A549 (cell line): ENCODE measurements around the gene IPO11. TPM values are rescaled to one million over a fixed set of nuclear protein-coding genes. Genes with fewer than 3 reads are reported as not detected.

ENCODE experiments used
- ATAC-seq, 2 experiments: fragments of 200-7000 bp in 1 of 2; fragments of >200 bp in 1 of 2; cut with Nextera tagmentation in 1 of 2; cut with Tn5 transposase in 1 of 2; 3 replicates each; pipeline versions ENCODE4 v1.8.0 to v1.9.1; 2018 to 2020; ENCODE audit warnings: mild to moderate bottlenecking in 1 of 2, moderate library complexity in 1 of 2
- CTCF ChIA-PET: fragments of 300-600 bp; sonication (Branson Sonifier 250); formaldehyde crosslinking; extraction: SDS; loops from one replicate; lab custom pipeline; 2021; ENCODE audit warnings: antibody characterized with exemption, inconsistent platforms; lab: Yijun Ruan, JAX
- POLR2A ChIA-PET: fragments of 350-600 bp; formaldehyde crosslinking; extraction: SDS; loops from one replicate; lab custom pipeline; 2021; ENCODE audit warnings: antibody characterized with exemption, inconsistent platforms; lab: Yijun Ruan, JAX
- DNase-seq, 2 experiments: peaks; one replicate each; pipeline versions ENCODE4 v3.0.0 to v3.0.0-alpha.2; 2011 to 2016; ENCODE audit warnings: low read depth in 1 of 2, low spot score in 1 of 2
- FAIRE-seq: peaks from 2 replicates; lab custom pipeline; 2011; peaks lifted over from hg19 to GRCh38; lab: Jason Lieb, UNC
- H3K27ac ChIP-seq, 2 experiments: fragments of >200 bp; sonication (Bioruptor Twin); formaldehyde crosslinking; 3 replicates each; pipeline ENCODE4 v1.5.1; 2016 to 2017
- H3K4me1 ChIP-seq: fragments of >200 bp; sonication (Bioruptor Twin); formaldehyde crosslinking; 3 replicates; pipeline ENCODE4 v1.6.1; 2016
- H3K4me2 ChIP-seq: fragments of >200 bp; sonication (Bioruptor Twin); formaldehyde crosslinking; 3 replicates; pipeline ENCODE4 v1.6.1; 2016
- H3K4me3 ChIP-seq: fragments of >200 bp; sonication (Bioruptor Twin); formaldehyde crosslinking; 3 replicates; pipeline ENCODE4 v1.5.1; 2016
- H3K9me3 ChIP-seq: fragments of >200 bp; sonication (Bioruptor Twin); formaldehyde crosslinking; 3 replicates; pipeline ENCODE4 v1.6.1; 2016
- BHLHE40 ChIP-seq: IDR thresholded peaks from 2 replicates; pipeline ENCODE4 v1.6.1; 2012; ENCODE audit warnings: low read depth, low read length, inconsistent platforms
- CBX2 ChIP-seq: fragments of 200-600 bp; sonication (generic); IDR thresholded peaks from 2 replicates; pipeline ENCODE4 v1.6.1; 2016; ENCODE audit warnings: low read depth, mild to moderate bottlenecking, borderline replicate concordance
- EP300 ChIP-seq, 2 experiments: fragments of >200 bp; sonication (Bioruptor Twin); formaldehyde crosslinking; IDR thresholded peaks; 2 replicates in 1 of 2; 3 replicates in 1 of 2; pipeline ENCODE4 v1.6.1; 2016 to 2017
- FOSB ChIP-seq: fragments of 250-450 bp; sonication (Bioruptor Pico); IDR thresholded peaks from 2 replicates; pipeline ENCODE4 v1.5.0; 2020; ENCODE audit warnings: mild to moderate bottlenecking, moderate library complexity
- FOSL2 ChIP-seq, 2 experiments: fragments of 450-650 bp in 1 of 2; fragments of >200 bp in 1 of 2; sonication (Bioruptor Twin) in 1 of 2; formaldehyde crosslinking; IDR thresholded peaks; 2 replicates each; pipeline versions ENCODE4 v1.5.0 to v1.6.1; 2016 to 2020; ENCODE audit warnings: mild to moderate bottlenecking in 1 of 2, moderate library complexity in 1 of 2
- GATA3 ChIP-seq: IDR thresholded peaks from 2 replicates; pipeline ENCODE4 v1.6.1; 2012; ENCODE audit warnings: borderline replicate concordance
- HEYL ChIP-seq: fragments of 250-450 bp; sonication (Bioruptor Pico); IDR thresholded peaks from 2 replicates; pipeline ENCODE4 v1.8.0; 2021; ENCODE audit warnings: mild to moderate bottlenecking, moderate library complexity
- HOXA7 ChIP-seq: fragments of 250-450 bp; sonication (Bioruptor Pico); IDR thresholded peaks from 2 replicates; pipeline ENCODE4 v1.5.0; 2020; ENCODE audit warnings: mild to moderate bottlenecking, moderate library complexity
- KDM1A ChIP-seq: fragments of 200-600 bp; sonication (generic); IDR thresholded peaks from 2 replicates; pipeline ENCODE4 v1.6.1; 2016; ENCODE audit warnings: low read depth, mild to moderate bottlenecking
- NFE2L2 ChIP-seq: fragments of 150-350 bp; conservative IDR thresholded peaks from 2 replicates; pipeline ENCODE4 v1.6.1; 2014; ENCODE audit warnings: low read length
- NR3C1 ChIP-seq: fragments of >200 bp; sonication (Bioruptor Twin); formaldehyde crosslinking; IDR thresholded peaks from 3 replicates; pipeline ENCODE4 v1.6.1; 2017
- POLR2A ChIP-seq: IDR thresholded peaks from 2 replicates; pipeline ENCODE4 v1.6.1; 2012; ENCODE audit warnings: mild to moderate bottlenecking, low read length
- RAD21 ChIP-seq, 2 experiments: fragments of >200 bp in 1 of 2; sonication (Bioruptor Twin) in 1 of 2; formaldehyde crosslinking in 1 of 2; IDR thresholded peaks in 1 of 2; conservative IDR thresholded peaks in 1 of 2; 2 replicates in 1 of 2; 3 replicates in 1 of 2; pipeline ENCODE4 v1.6.1; 2012 to 2018; ENCODE audit warnings: inconsistent platforms in 1 of 2
- RCOR1 ChIP-seq: fragments of 150-350 bp; IDR thresholded peaks from 2 replicates; pipeline ENCODE4 v1.6.1; 2014; ENCODE audit warnings: antibody characterized with exemption, low read length, low read depth
- RFX5 ChIP-seq: fragments of 450-650 bp; IDR thresholded peaks from 2 replicates; pipeline ENCODE4 v1.7.1; 2014; ENCODE audit warnings: antibody characterized with exemption, mild to moderate bottlenecking, moderate library complexity
- SMC3 ChIP-seq: fragments of >200 bp; sonication (Bioruptor Twin); formaldehyde crosslinking; IDR thresholded peaks from 3 replicates; pipeline ENCODE4 v1.6.1; 2018; ENCODE audit warnings: inconsistent platforms
- ZC3H11A ChIP-seq: fragments of 450-650 bp; IDR thresholded peaks from 2 replicates; pipeline ENCODE4 v1.6.1; 2014; ENCODE audit warnings: antibody characterized with exemption, mild to moderate bottlenecking
- ZNF302 ChIP-seq: fragments of 250-450 bp; sonication (Bioruptor Pico); IDR thresholded peaks from 2 replicates; pipeline ENCODE4 v1.9.0; 2021; ENCODE audit warnings: inconsistent platforms, mild to moderate bottlenecking, moderate library complexity
- ZSCAN20 ChIP-seq: fragments of 250-450 bp; sonication (Bioruptor Pico); IDR thresholded peaks from 2 replicates; pipeline ENCODE4 v1.8.0; 2022; ENCODE audit warnings: mild to moderate bottlenecking, moderate library complexity
- WGBS: methylation state at CpG from one replicate; pipeline ENCODE4 v1.1.6; 2017; ENCODE audit errors: missing lambda C conversion rate; 5-methylcytosine and 5-hydroxymethylcytosine counted together
- polyA plus RNA-seq, 4 experiments: library from polyadenylated mRNA; depleted of rRNA in 3 of 4; stranded (reverse); fragments of >200 nt; fragmentation: RNase III in 1 of 4; extraction: RNeasy Plus Mini Kit Qiagen cat#74134 plus additional on column Dnase treatment in 1 of 4; gene quantifications; 2 replicates in 3 of 4; 3 replicates in 1 of 4; pipeline ENCODE4 v1.2.3, GENCODE V29; 2011 to 2017
- TF ChIP-seq, protein P1 (sequence below): fragments of 200-600 bp; sonication (generic); IDR thresholded peaks from 2 replicates; pipeline ENCODE4 v1.6.1; 2016; ENCODE audit warnings: antibody characterized with exemption, mild to moderate bottlenecking, moderate library complexity
- TF ChIP-seq, protein P2 (sequence below): fragments of >200 bp; sonication (Bioruptor Twin); formaldehyde crosslinking; IDR thresholded peaks from 3 replicates; pipeline ENCODE4 v1.5.1; 2016

IPO11 gene
- polyA plus RNA-seq, 2 of the 4 experiments (the other 2 are of a cell fraction) = 20.7 to 33.0 TPM

GRCh38 chr5:62579761-62580160 lies 167.2 kb downstream of the IPO11 start:
- no peak overlapping the region for H3K4me3 ChIP-seq
- ChIA-PET POLR2A (no interaction called here), CTCF (no interaction called here)
- no peak for FAIRE-seq
- WGBS = 91% methylated on average over 5 of the region's 5 CpGs
- H3K4me1 ChIP-seq = no peaks in the 10 kb centered on the region
- no peak for ATAC-seq
- TF ChIP-seq EP300 (IDR thresholded peaks at IDR 0.05) (no peak), CBX2 (no peak), ZC3H11A (no peak), GATA3 (no peak), RFX5 (no peak), SMC3 (no peak), RCOR1 (no peak), FOSB (CRISPR knock-in tag) (no peak), ZSCAN20 (CRISPR knock-in tag) (no peak), ZNF302 (CRISPR knock-in tag) (no peak), HEYL (CRISPR knock-in tag) (no peak), BHLHE40 (no peak), HOXA7 (CRISPR knock-in tag) (no peak), NR3C1 (no peak), POLR2A (no peak), FOSL2 (IDR thresholded peaks at IDR 0.05) (no peak), FOSL2 (CRISPR knock-in tag; IDR thresholded peaks at IDR 0.05) (no peak)
- TF ChIP-seq, protein P1, sequence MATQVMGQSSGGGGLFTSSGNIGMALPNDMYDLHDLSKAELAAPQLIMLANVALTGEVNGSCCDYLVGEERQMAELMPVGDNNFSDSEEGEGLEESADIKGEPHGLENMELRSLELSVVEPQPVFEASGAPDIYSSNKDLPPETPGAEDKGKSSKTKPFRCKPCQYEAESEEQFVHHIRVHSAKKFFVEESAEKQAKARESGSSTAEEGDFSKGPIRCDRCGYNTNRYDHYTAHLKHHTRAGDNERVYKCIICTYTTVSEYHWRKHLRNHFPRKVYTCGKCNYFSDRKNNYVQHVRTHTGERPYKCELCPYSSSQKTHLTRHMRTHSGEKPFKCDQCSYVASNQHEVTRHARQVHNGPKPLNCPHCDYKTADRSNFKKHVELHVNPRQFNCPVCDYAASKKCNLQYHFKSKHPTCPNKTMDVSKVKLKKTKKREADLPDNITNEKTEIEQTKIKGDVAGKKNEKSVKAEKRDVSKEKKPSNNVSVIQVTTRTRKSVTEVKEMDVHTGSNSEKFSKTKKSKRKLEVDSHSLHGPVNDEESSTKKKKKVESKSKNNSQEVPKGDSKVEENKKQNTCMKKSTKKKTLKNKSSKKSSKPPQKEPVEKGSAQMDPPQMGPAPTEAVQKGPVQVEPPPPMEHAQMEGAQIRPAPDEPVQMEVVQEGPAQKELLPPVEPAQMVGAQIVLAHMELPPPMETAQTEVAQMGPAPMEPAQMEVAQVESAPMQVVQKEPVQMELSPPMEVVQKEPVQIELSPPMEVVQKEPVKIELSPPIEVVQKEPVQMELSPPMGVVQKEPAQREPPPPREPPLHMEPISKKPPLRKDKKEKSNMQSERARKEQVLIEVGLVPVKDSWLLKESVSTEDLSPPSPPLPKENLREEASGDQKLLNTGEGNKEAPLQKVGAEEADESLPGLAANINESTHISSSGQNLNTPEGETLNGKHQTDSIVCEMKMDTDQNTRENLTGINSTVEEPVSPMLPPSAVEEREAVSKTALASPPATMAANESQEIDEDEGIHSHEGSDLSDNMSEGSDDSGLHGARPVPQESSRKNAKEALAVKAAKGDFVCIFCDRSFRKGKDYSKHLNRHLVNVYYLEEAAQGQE = no peak
- TF ChIP-seq, protein P2, sequence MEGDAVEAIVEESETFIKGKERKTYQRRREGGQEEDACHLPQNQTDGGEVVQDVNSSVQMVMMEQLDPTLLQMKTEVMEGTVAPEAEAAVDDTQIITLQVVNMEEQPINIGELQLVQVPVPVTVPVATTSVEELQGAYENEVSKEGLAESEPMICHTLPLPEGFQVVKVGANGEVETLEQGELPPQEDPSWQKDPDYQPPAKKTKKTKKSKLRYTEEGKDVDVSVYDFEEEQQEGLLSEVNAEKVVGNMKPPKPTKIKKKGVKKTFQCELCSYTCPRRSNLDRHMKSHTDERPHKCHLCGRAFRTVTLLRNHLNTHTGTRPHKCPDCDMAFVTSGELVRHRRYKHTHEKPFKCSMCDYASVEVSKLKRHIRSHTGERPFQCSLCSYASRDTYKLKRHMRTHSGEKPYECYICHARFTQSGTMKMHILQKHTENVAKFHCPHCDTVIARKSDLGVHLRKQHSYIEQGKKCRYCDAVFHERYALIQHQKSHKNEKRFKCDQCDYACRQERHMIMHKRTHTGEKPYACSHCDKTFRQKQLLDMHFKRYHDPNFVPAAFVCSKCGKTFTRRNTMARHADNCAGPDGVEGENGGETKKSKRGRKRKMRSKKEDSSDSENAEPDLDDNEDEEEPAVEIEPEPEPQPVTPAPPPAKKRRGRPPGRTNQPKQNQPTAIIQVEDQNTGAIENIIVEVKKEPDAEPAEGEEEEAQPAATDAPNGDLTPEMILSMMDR = no peak
- TF ChIP-seq, all 56 proteins: peak for 0
- H3K9me3 ChIP-seq = no peaks in the 10 kb centered on the region
- H3K4me2 ChIP-seq = no peak overlapping the region
- H3K27ac ChIP-seq = no peak overlapping the region
- DNase-seq = no peak

DNA sequence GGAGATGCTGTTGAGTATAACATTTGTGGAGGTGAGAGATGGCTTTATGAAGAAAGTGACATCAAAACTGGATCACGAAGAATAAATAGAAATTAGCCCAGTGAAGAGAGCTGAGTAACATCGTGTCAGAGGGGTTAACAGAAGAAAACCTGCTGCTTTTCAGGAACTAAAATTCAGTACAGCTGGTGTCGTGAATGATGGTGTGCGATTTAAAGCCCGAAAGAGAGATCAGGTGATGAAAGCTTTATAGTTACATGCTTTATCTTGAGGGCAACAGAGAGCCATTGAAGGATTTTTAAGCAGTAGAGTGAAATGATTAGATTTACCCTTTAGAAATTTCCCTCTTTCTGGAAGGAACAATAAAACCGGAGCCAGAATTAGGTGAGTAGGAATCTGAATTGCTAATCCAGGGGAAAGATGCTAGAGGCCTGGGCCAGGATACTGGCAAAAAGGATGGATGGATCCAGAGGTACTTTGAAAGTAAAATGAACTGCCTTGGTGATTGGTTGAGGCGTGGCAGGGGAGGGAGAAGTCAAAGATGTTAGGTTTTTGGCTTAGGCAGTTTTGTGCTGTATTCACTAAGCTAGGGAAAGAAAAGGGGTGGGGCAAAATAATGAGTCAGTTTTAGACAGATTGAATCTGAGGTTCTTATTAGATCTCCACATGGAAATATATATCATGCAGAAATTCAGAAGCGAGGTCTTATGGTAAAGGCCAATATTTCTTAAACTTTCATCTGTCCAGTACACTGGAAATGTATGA lies 169.5 kb downstream of the IPO11 start:
- ChIA-PET CTCF (interaction anchor here (1.1 to 1.5 kb wide), 2 partner anchors 12 to 197 kb away, joined by 3 read pairs; no protein-coding TSS in a partner anchor), POLR2A (no interaction called here)
- Histone ChIP-seq H3K9me3 (no peaks in the 10 kb centered on the region), H3K4me3 (no peak overlapping the region), H3K4me1 (peaks cover 4% of the 10 kb centered on the region; the same call in 1 of the 3 replicates), H3K27ac (no peak overlapping the region), H3K4me2 (no peak overlapping the region)
- FAIRE-seq (no peak), DNase-seq (no peak), ATAC-seq (no peak)
- TF ChIP-seq KDM1A (no peak), RAD21 (conservative IDR thresholded peaks at IDR 0.05 in 1 of 2, IDR thresholded peaks at IDR 0.05 in 1 of 2) (no peak), RCOR1 (no peak), NFE2L2 (no peak), ZSCAN20 (CRISPR knock-in tag) (no peak)
- WGBS = 90% methylated on average over 8 of the region's 8 CpGs
